Pancreas (tissue), 10 donors: ENCODE data around the gene ILKAP. TPM values are rescaled to one million over a fixed set of nuclear protein-coding genes. Genes with fewer than 3 reads are reported as not detected.
A peak's percentile ranks its signal among the peaks of the same experiment; 100 is the strongest.

Experiments used
- ATAC-seq, 4 donors: fragments of 200-7000 bp; cut with Tn5 transposase; one replicate each; pipeline versions ENCODE4 v1.8.0 to v1.9.1; 2020; ENCODE audit warnings: mild to moderate bottlenecking in 4 of 4, moderate library complexity in 4 of 4
- DNase-seq, 6 donors: peaks; one replicate each; pipeline ENCODE4 v3.0.0-alpha.2; 2020
- FAIRE-seq: peaks from 2 replicates; lab custom pipeline; 2012; peaks lifted over from hg19 to GRCh38; lab: Jason Lieb, UNC
- H3K27ac ChIP-seq, 4 donors: fragments of 200-600 bp; sonication (generic); 1 replicate in 3 of 4; 2 replicates in 1 of 4; pipeline versions ENCODE4 v1.5.0 to v1.8.0; 2020
- H3K27me3 ChIP-seq, 4 donors: fragments of 200-600 bp; one replicate each; pipeline ENCODE4 v1.8.0; 2021
- H3K36me3 ChIP-seq, 3 donors: fragments of 200-600 bp; sonication (generic) in 1 of 3; one replicate each; pipeline versions ENCODE4 v1.5.0 to v1.8.0; 2020 to 2021
- H3K4me1 ChIP-seq, 3 donors: fragments of 200-600 bp; one replicate each; pipeline ENCODE4 v1.8.0; 2021
- H3K4me3 ChIP-seq, 4 donors: fragments of 200-600 bp; sonication (generic) in 2 of 4; one replicate each; pipeline versions ENCODE4 v1.5.0 to v1.8.0; 2020 to 2021
- H3K9me3 ChIP-seq, 4 donors: fragments of 200-600 bp; one replicate each; pipeline ENCODE4 v1.8.0; 2021
- CTCF ChIP-seq, 4 donors: fragments of 200-600 bp; sonication (generic) in 3 of 4; IDR thresholded peaks; one replicate each; pipeline versions ENCODE4 v1.5.0 to v1.8.0; 2021; ENCODE audit warnings: antibody characterized with exemption in 4 of 4
- WGBS, 2 donors: extraction: QIAGEN DNeasy Blood & Tissue Kit; methylation state at CpG; one replicate each; pipeline ENCODE4 v1.1.7; 2013; 5-methylcytosine and 5-hydroxymethylcytosine counted together
- intact Hi-C, 3 donors: fragments of 100-400 bp; cut with DNase I; formaldehyde crosslinking; loops; one replicate each; pipeline versions ENCODE4 v1.11.1 to v1.14.2; 2022
- polyA plus RNA-seq, 2 donors: library from polyadenylated mRNA; stranded (reverse); fragments of 200-250 nt; gene quantifications; one replicate each; pipeline ENCODE4 v1.2.3, GENCODE V29; 2013
- total RNA-seq, 6 donors: library from RNA; stranded (reverse); fragmentation: NEBNext Ultra II Directional in 4 of 6; extraction: Animal tissue kit (Norgen Biotek cat#: 25700) in 4 of 6; gene quantifications; one replicate each; pipeline versions ENCODE4 v1.2.1 to v1.2.4, GENCODE V29; 2021 to 2023
- donor health status: healthy with polysubstance abuse.
- donor health status: DM: no; HTN: no; CAD: no; lungs with moderate emphysema.
- donor health status: DM: no; HTN: no; CAD: no.
- donor health status: control.
- donor health status: control.
- donor health status: Bipolar disorder and iron deficiency.
- donor health status: DM: yes; HTN: yes; CAD: no.
- donor health status: DM: no; HTN: no; CAD: no.
- donor health status: DM: no; HTN: no; CAD: no.
- donor health status: DM: yes; HTN: yes; CAD: no.

The ILKAP gene
- total and polyA plus RNA-seq, 8 donors = 14.0 to 91.6 (median 21.5) TPM

- no peaks in the 10 kb centered on the region for H3K36me3 ChIP-seq
- WGBS, 2 donors = 90 to 96% methylated on average over 19 to 20 of the region's 20 CpGs
- peak in 2 of 6 donors; percentile 17 to 47 for DNase-seq
- no peaks in the 10 kb centered on the region for H3K27me3 ChIP-seq
- H3K4me3 ChIP-seq = no peak overlapping the region
- no peaks in the 10 kb centered on the region for H3K4me1 ChIP-seq
- no peaks in the 10 kb centered on the region for H3K9me3 ChIP-seq
- intact Hi-C loops = no loop called here
- TF ChIP-seq CTCF (IDR thresholded peaks at IDR 0.05) = no peak
- no peak for FAIRE-seq
- no peak overlapping the region for H3K27ac ChIP-seq
- ATAC-seq = no peak
Observed at GRCh38 chr2:238125127-238125885, 78.2 kb downstream of the ILKAP start.

GRCh38 chr2:238124488-238125126, 78.9 kb downstream of the ILKAP start:
- FAIRE-seq = no peak
- intact Hi-C loops = no loop called here
- peak in 1 of 6 donors; percentile 36 for DNase-seq
- H3K36me3 ChIP-seq = no peaks in the 10 kb centered on the region
- no peaks in the 10 kb centered on the region for H3K4me1 ChIP-seq
- H3K27me3 ChIP-seq = no peaks in the 10 kb centered on the region
- TF ChIP-seq CTCF (IDR thresholded peaks at IDR 0.05) = no peak
- ATAC-seq = no peak
- 90 to 95% methylated on average over 19 of the region's 19 CpGs for WGBS, 2 donors
- no peaks in the 10 kb centered on the region for H3K9me3 ChIP-seq
- H3K4me3 ChIP-seq = no peak overlapping the region
- no peak overlapping the region for H3K27ac ChIP-seq

- DNase-seq (peak in 2 of 6 donors; percentile 18 to 47), FAIRE-seq (no peak), ATAC-seq (no peak)
- Histone ChIP-seq H3K4me3 (no peak overlapping the region), H3K36me3 (no peaks in the 10 kb centered on the region), H3K27ac (no peak overlapping the region), H3K9me3 (no peaks in the 10 kb centered on the region), H3K4me1 (no peaks in the 10 kb centered on the region), H3K27me3 (no peaks in the 10 kb centered on the region)
- no peak for TF ChIP-seq CTCF (IDR thresholded peaks at IDR 0.05)
- intact Hi-C loops = no loop called here
- WGBS, 2 donors = 83 to 89% methylated on average over 14 of the region's 14 CpGs
Observed at GRCh38 chr2:238123991-238124470, 79.5 kb downstream of the ILKAP start.

GRCh38 chr2:238123218-238123971, 80.1 kb downstream of the ILKAP start:
- Histone ChIP-seq H3K9me3 (no peaks in the 10 kb centered on the region), H3K4me3 (no peak overlapping the region), H3K27ac (no peak overlapping the region), H3K36me3 (no peaks in the 10 kb centered on the region), H3K4me1 (no peaks in the 10 kb centered on the region), H3K27me3 (no peaks in the 10 kb centered on the region)
- intact Hi-C loops = no loop called here
- WGBS, 2 donors = 86 to 89% methylated on average over 21 to 22 of the region's 22 CpGs
- FAIRE-seq (no peak), ATAC-seq (no peak), DNase-seq (peak in 2 of 6 donors; percentile 20 to 62)
- TF ChIP-seq CTCF (IDR thresholded peaks at IDR 0.05) = no peak
